IMR-90 (cell line): ENCODE results near the gene RMC1. TPM values are rescaled to one million over a fixed set of nuclear protein-coding genes. Genes with fewer than 3 reads are reported as not detected.
"Not testable (repeated sequence)": the region's sequence is repeated elsewhere in the genome, so short reads cannot be mapped to it uniquely, and the experiment has no call there.

Experiments used
- ATAC-seq: fragments of 200-7000 bp; cut with Tn5 transposase; 2 replicates; pipeline ENCODE4 v1.9.1; 2020; ENCODE audit warnings: low read depth, mild to moderate bottlenecking, moderate library complexity
- BruUV-seq: library from RNA; stranded (reverse); fragments of 400-500 nt; replicated peaks from 2 replicates; lab custom pipeline; 2021; lab: Mats Ljungman, UMichigan
- CTCF ChIA-PET: fragments of 300-600 bp; formaldehyde crosslinking; extraction: SDS; loops from one replicate; lab custom pipeline; 2021; ENCODE audit warnings: antibody characterized with exemption; lab: Yijun Ruan, JAX
- POLR2A ChIA-PET: fragments of 300-600 bp; sonication (Branson Sonifier 250); formaldehyde crosslinking; loops from one replicate; lab custom pipeline; 2022; ENCODE audit warnings: antibody characterized with exemption; ENCODE audit not compliant: unreplicated experiment; lab: Charles Lee
- DNase-seq: peaks from one replicate; pipeline ENCODE4 v3.0.0; 2013
- H2AFZ ChIP-seq: replicated peaks from 2 replicates; pipeline ENCODE3; 2013; ENCODE audit warnings: low read length, mild to moderate bottlenecking; ENCODE audit not compliant: poor library complexity
- H2AK5ac ChIP-seq: 2 replicates; pipeline ENCODE4 v1.6.1; 2013; ENCODE audit warnings: low read depth, low read length, inconsistent platforms
- H2AK9ac ChIP-seq: replicated peaks from 2 replicates; pipeline ENCODE3; 2013; ENCODE audit warnings: mild to moderate bottlenecking, low read depth, low read length, moderate library complexity; ENCODE audit not compliant: poor library complexity
- H2BK120ac ChIP-seq: 2 replicates; pipeline ENCODE4 v1.6.1; 2013; ENCODE audit warnings: low read depth, low read length, inconsistent platforms
- H2BK15ac ChIP-seq: 3 replicates; pipeline ENCODE4 v1.6.1; 2013; ENCODE audit warnings: low read depth, low read length, inconsistent platforms
- H2BK20ac ChIP-seq: 2 replicates; pipeline ENCODE4 v1.6.1; 2013; ENCODE audit warnings: low read depth, mild to moderate bottlenecking, inconsistent platforms, low read length, moderate library complexity
- H2BK5ac ChIP-seq: 2 replicates; pipeline ENCODE4 v1.6.1; 2013; ENCODE audit warnings: mild to moderate bottlenecking, low read depth, low read length, inconsistent platforms; ENCODE audit not compliant: poor library complexity, severe bottlenecking
- H3K14ac ChIP-seq: replicated peaks from 2 replicates; pipeline ENCODE4 v1.6.1; 2013; ENCODE audit warnings: low read depth, low read length, inconsistent platforms
- H3K18ac ChIP-seq: 2 replicates; pipeline ENCODE4 v1.6.1; 2013; ENCODE audit warnings: low read depth, low read length, control low read depth
- H3K23ac ChIP-seq: 2 replicates; pipeline ENCODE4 v1.6.1; 2013; ENCODE audit warnings: low read depth, low read length, inconsistent platforms
- H3K27ac ChIP-seq: 2 replicates; pipeline ENCODE4 v1.5.1; 2013; ENCODE audit warnings: mild to moderate bottlenecking, control low read depth, low read length; ENCODE audit not compliant: insufficient read depth
- H3K27me3 ChIP-seq: 2 replicates; pipeline ENCODE4 v1.6.1; 2013; ENCODE audit warnings: low read length; ENCODE audit not compliant: control insufficient read depth, insufficient read depth
- H3K36me3 ChIP-seq: 2 replicates; pipeline ENCODE4 v1.6.1; 2013; ENCODE audit warnings: low read length, mixed read lengths; ENCODE audit not compliant: control insufficient read depth, insufficient read depth
- H3K4ac ChIP-seq: 2 replicates; pipeline ENCODE4 v1.6.1; 2013; ENCODE audit warnings: low read depth, low read length, inconsistent platforms
- H3K4me1 ChIP-seq: 2 replicates; pipeline ENCODE4 v1.6.1; 2013; ENCODE audit warnings: low read length, mixed read lengths; ENCODE audit not compliant: control insufficient read depth, insufficient read depth
- H3K4me2 ChIP-seq: 2 replicates; pipeline ENCODE4 v1.6.1; 2013; ENCODE audit warnings: low read depth, mild to moderate bottlenecking, control low read depth, low read length, moderate library complexity
- H3K4me3 ChIP-seq: 2 replicates; pipeline ENCODE4 v1.5.1; 2013; ENCODE audit warnings: low read depth, mild to moderate bottlenecking, control low read depth, low read length, moderate library complexity; ENCODE audit not compliant: insufficient read depth
- H3K56ac ChIP-seq: 2 replicates; pipeline ENCODE4 v1.6.1; 2013; ENCODE audit warnings: low read length, inconsistent platforms; ENCODE audit not compliant: insufficient read depth; ENCODE audit errors: extremely low read depth
- H3K79me1 ChIP-seq, 2 experiments: 2 replicates each; pipeline ENCODE4 v1.6.1; 2013; ENCODE audit warnings: low read length in 2 of 2, inconsistent platforms in 1 of 2, low read depth in 1 of 2
- H3K9ac ChIP-seq: 2 replicates; pipeline ENCODE4 v1.6.1; 2013; ENCODE audit warnings: low read depth, low read length, control low read depth
- H3K9me1 ChIP-seq: 2 replicates; pipeline ENCODE4 v1.6.1; 2013; ENCODE audit warnings: low read length, inconsistent platforms; ENCODE audit not compliant: insufficient read depth
- H3K9me3 ChIP-seq: 2 replicates; pipeline ENCODE4 v1.6.1; 2013; ENCODE audit warnings: low read length; ENCODE audit not compliant: control insufficient read depth, insufficient read depth
- H4K20me1 ChIP-seq: 2 replicates; pipeline ENCODE4 v1.6.1; 2013; ENCODE audit warnings: low read length, inconsistent platforms; ENCODE audit not compliant: insufficient read depth
- H4K5ac ChIP-seq: 2 replicates; pipeline ENCODE4 v1.6.1; 2013; ENCODE audit warnings: mild to moderate bottlenecking, low read depth, low read length, control low read depth
- H4K8ac ChIP-seq, 2 experiments: 2 replicates each; pipeline ENCODE4 v1.6.1; 2013; ENCODE audit warnings: low read depth in 2 of 2, low read length in 2 of 2, control low read depth in 1 of 2, inconsistent platforms in 1 of 2
- H4K91ac ChIP-seq: 2 replicates; pipeline ENCODE4 v1.6.1; 2013; ENCODE audit warnings: low read depth, low read length, inconsistent platforms; ENCODE audit not compliant: insufficient read depth
- MAZ ChIP-seq: IDR thresholded peaks from 2 replicates; pipeline ENCODE4 v1.6.1; 2012; ENCODE audit warnings: low read depth, mild to moderate bottlenecking, low read length, improper control_type of control experiment, moderate library complexity, borderline replicate concordance
- NFE2L2 ChIP-seq: fragments of 150-350 bp; IDR thresholded peaks from 2 replicates; pipeline ENCODE4 v1.6.1; 2016; ENCODE audit warnings: low read depth, mild to moderate bottlenecking, low read length
- WGBS, 2 experiments: methylation state at CpG; one replicate each; pipeline versions ENCODE4 v1.1.5 to v1.1.7; 2013; ENCODE audit warnings: missing lambda C conversion rate in 2 of 2; ENCODE audit not compliant: insufficient read length in 1 of 2; ENCODE audit errors: extremely low coverage in 2 of 2; 5-methylcytosine and 5-hydroxymethylcytosine counted together
- dilution Hi-C: fragments of 300-500 bp; cut with HindIII; formaldehyde crosslinking; loops from one replicate; pipeline ENCODE4 v1.14.3; 2018; ENCODE audit warnings: low sequenced_read_pairs; ENCODE audit not compliant: unreplicated experiment
- in situ Hi-C: fragments of 300-500 bp; cut with MboI; formaldehyde crosslinking; loops from 3 replicates; pipeline ENCODE4 v1.14.3; 2019; ENCODE audit warnings: low sequenced_read_pairs, inconsistent platforms, mixed read lengths
- intact Hi-C: fragments of 100-400 bp; cut with micrococcal nuclease; formaldehyde crosslinking; loops from 2 replicates; pipeline ENCODE4 v1.10.0; 2022
- polyA plus RNA-seq, 3 experiments: library from polyadenylated mRNA; depleted of rRNA; stranded (reverse); fragments of >200 nt; gene quantifications; 2 replicates each; pipeline ENCODE4 v1.2.3, GENCODE V29; 2012; ENCODE audit warnings: low replicate concordance in 1 of 3
- total RNA-seq: library from RNA; depleted of rRNA; stranded (reverse); fragments of >200 nt; gene quantifications from 2 replicates; pipeline ENCODE4 v1.2.3, GENCODE V29; 2012

Gene RMC1
- total and polyA plus RNA-seq, 2 of the 4 experiments (the other 2 are of a cell fraction) = 14.2 to 18.0 TPM

DNA sequence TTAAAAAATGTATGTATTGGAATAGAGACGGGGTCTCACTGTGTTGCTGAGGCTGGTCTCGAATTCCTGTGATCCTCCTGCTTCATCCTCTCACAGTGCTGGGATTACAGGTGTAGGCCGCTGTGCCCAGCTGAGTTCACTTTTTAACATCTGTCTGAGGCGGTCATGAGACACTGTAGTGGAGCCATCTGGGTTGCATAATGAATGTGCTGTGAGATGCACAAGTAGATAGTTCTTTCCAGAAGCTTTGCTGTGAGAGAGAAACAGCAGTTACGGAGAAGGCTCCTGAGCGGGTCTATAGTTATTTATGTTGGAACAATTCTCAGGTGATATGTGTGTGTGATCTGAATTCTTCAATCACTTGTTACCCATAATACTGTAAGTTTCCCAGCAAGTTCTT, 3.1 kb downstream of the RMC1 start:
- H3K9me3 ChIP-seq = no peaks in the 10 kb centered on the region
- H4K8ac ChIP-seq = no peak overlapping the region
- H3K9me1 ChIP-seq = peaks cover 5% of the 10 kb centered on the region; the same call in 1 of the 2 replicates
- peaks cover 11% of the 10 kb centered on the region for H3K36me3 ChIP-seq
- H3K4me3 ChIP-seq = no peak overlapping the region
- no peak overlapping the region for H2AK5ac ChIP-seq
- peaks cover 25 to 28% of the 10 kb centered on the region in 2 experiments for H3K79me1 ChIP-seq
- in situ Hi-C loops (no loop called here), dilution Hi-C loops (no loop called here), intact Hi-C loops (no loop called here)
- ChIA-PET POLR2A (interaction anchor here (0.6 kb wide), 1 partner anchor 29 kb away, joined by 7 read pairs; no protein-coding TSS in a partner anchor), CTCF (interaction anchor here (1.0 kb wide), 1 partner anchor 9 kb away, joined by 5 read pairs; no protein-coding TSS in a partner anchor)
- no peak overlapping the region for H3K56ac ChIP-seq
- no TSS peak for BruUV-seq
- no peak overlapping the region for H3K27ac ChIP-seq
- peaks cover 4% of the 10 kb centered on the region; the same call in 1 of the 2 replicates for H4K20me1 ChIP-seq
- H3K4ac ChIP-seq = no peak overlapping the region
- no peak overlapping the region for H2AK9ac ChIP-seq
- no peak for ATAC-seq
- H4K91ac ChIP-seq = no peak overlapping the region
- no peak overlapping the region for H3K4me2 ChIP-seq
- H2BK5ac ChIP-seq = no peak overlapping the region
- peaks cover 4% of the 10 kb centered on the region; the same call in 1 of the 2 replicates for H3K4me1 ChIP-seq
- no peak overlapping the region for H2BK20ac ChIP-seq
- H2BK120ac ChIP-seq = no peak overlapping the region
- TF ChIP-seq MAZ (no peak), NFE2L2 (no peak)
- H3K23ac ChIP-seq = no peak overlapping the region
- no CpG with 5 or more reads among the region's 6 CpGs for WGBS, 2 experiments
- no peak overlapping the region for H3K18ac ChIP-seq
- DNase-seq = no peak
- no peak overlapping the region for H3K9ac ChIP-seq
- H3K14ac ChIP-seq = no peak overlapping the region
- no peaks in the 10 kb centered on the region for H3K27me3 ChIP-seq
- H2BK15ac ChIP-seq = no peak overlapping the region
- no peak overlapping the region for H2AFZ ChIP-seq
- no peak overlapping the region for H4K5ac ChIP-seq

DNA sequence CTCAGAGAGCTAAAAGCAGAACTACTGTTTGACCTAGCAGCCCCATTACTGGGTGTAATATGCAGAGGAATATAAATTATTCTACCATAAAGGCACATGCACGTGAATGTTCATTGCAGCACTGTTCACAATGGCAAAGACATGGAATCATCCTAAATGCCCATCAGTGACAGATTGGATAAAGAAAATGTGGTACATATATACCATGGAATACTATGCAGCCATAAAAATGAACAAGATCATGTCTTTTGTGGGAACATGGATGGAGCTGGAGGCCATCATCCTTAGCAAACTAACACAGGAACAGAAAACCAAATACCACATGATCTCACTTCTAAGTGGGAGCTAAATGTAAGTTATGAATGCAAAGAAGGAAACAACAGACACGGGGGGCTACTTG, 7.6 kb downstream of the RMC1 start:
- CTCF ChIA-PET = interaction anchor here (0.6 kb wide), 1 partner anchor 1660 kb away, joined by 3 read pairs; no protein-coding TSS in a partner anchor
- H4K91ac ChIP-seq, POLR2A ChIA-PET, H3K4ac ChIP-seq, H3K14ac ChIP-seq, H2BK20ac ChIP-seq, H4K5ac ChIP-seq, H3K4me3 ChIP-seq, H3K4me1 ChIP-seq, H4K8ac ChIP-seq, H3K9me1 ChIP-seq, H3K9me3 ChIP-seq, H3K27ac ChIP-seq, intact Hi-C loops, ATAC-seq, H3K4me2 ChIP-seq, H2AFZ ChIP-seq, H2BK15ac ChIP-seq, dilution Hi-C loops, H3K56ac ChIP-seq, H2AK5ac ChIP-seq, BruUV-seq, DNase-seq, H4K20me1 ChIP-seq, H2AK9ac ChIP-seq, H2BK120ac ChIP-seq, H3K23ac ChIP-seq, H3K27me3 ChIP-seq, H3K9ac ChIP-seq, H2BK5ac ChIP-seq, H3K18ac ChIP-seq: not testable (repeated sequence)
- WGBS, 2 experiments = no CpG with 5 or more reads among the region's 2 CpGs
- H3K36me3 ChIP-seq = peaks cover 11% of the 10 kb centered on the region
- in situ Hi-C loops = loop anchor here (10.0 kb wide), 1 partner anchor 294 kb away; no protein-coding TSS in a partner anchor
- H3K79me1 ChIP-seq = peaks cover 9 to 13% of the 10 kb centered on the region in 2 experiments; a peak in 3 of 4 replicates
